Progenitor cell of endocrine pancreas (in vitro differentiated cells): ENCODE measurements around the gene SLC27A3. TPM values are rescaled to one million over a fixed set of nuclear protein-coding genes. Genes with fewer than 3 reads are reported as not detected.

Experiments
- DNase-seq: peaks from one replicate; pipeline ENCODE4 v3.0.0; 2021; ENCODE audit warnings: low spot score; ENCODE audit not compliant: unreplicated experiment
- H3K27ac Mint-ChIP-seq: 2 replicates; pipeline ENCODE4 v1.8.0; 2021; ENCODE audit warnings: mild to moderate bottlenecking, moderate library complexity, mixed read lengths
- H3K27me3 Mint-ChIP-seq: 2 replicates; pipeline ENCODE4 v1.8.0; 2021; ENCODE audit warnings: mixed read lengths
- H3K36me3 Mint-ChIP-seq: 2 replicates; pipeline ENCODE4 v1.8.0; 2022; ENCODE audit warnings: mixed read lengths; ENCODE audit not compliant: insufficient read depth
- H3K4me1 Mint-ChIP-seq: 2 replicates; pipeline ENCODE4 v1.8.0; 2021; ENCODE audit warnings: low read depth, mixed read lengths
- H3K4me3 Mint-ChIP-seq: 2 replicates; pipeline ENCODE4 v1.8.0; 2021; ENCODE audit warnings: low read depth, mild to moderate bottlenecking, moderate library complexity, mixed read lengths
- H3K9me3 Mint-ChIP-seq: 2 replicates; pipeline ENCODE4 v1.8.0; 2021; ENCODE audit warnings: low read depth, mixed read lengths
- CTCF ChIP-seq: fragments of 200-600 bp; sonication (generic); IDR thresholded peaks from one replicate; pipeline ENCODE4 v1.5.0; 2021; ENCODE audit warnings: antibody characterized with exemption, mild to moderate bottlenecking; ENCODE audit not compliant: unreplicated experiment
- total RNA-seq: library from RNA; stranded (reverse); gene quantifications from 2 replicates; pipeline ENCODE4 v1.2.1, GENCODE V29; 2021

Gene SLC27A3
- total RNA-seq, 1 donor from 2014 or later: 36.6 TPM

DNA sequence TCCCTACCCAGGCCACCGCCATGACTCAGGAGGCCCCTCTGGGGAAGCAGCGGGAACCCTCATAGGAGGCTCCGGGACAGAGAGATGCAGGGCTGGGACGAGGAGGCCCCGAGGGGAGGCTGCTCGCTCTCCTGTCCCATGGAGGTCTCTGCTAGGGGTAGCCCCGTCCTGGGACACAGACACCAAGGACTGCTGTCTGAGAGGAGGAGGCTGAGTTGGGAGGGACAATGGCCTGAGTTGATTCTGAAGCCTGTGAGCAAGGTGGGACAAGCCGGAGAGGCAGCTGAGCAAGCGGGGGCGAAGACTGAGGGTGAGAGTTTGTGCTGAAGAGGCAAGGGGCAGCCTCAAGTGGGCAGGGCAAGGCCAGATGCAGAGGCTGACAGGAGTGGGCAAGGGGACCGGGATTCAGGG is 17.4 kb downstream of the SLC27A3 start:
- no peak for DNase-seq
- Mint-ChIP-seq H3K27me3 (peaks cover 10% of the 10 kb centered on the region), H3K36me3 (no peaks in the 10 kb centered on the region), H3K9me3 (no peaks in the 10 kb centered on the region), H3K4me1 (peaks cover 13% of the 10 kb centered on the region), H3K27ac (peak overlapping the region; percentile 24), H3K4me3 (no peak overlapping the region)
- no peak for TF ChIP-seq CTCF

GRCh38 chr1:153793261-153793972 is 18.2 kb downstream of the SLC27A3 start:
- no peaks in the 10 kb centered on the region for H3K9me3 Mint-ChIP-seq
- H3K27me3 Mint-ChIP-seq: peaks cover 10% of the 10 kb centered on the region

DNA sequence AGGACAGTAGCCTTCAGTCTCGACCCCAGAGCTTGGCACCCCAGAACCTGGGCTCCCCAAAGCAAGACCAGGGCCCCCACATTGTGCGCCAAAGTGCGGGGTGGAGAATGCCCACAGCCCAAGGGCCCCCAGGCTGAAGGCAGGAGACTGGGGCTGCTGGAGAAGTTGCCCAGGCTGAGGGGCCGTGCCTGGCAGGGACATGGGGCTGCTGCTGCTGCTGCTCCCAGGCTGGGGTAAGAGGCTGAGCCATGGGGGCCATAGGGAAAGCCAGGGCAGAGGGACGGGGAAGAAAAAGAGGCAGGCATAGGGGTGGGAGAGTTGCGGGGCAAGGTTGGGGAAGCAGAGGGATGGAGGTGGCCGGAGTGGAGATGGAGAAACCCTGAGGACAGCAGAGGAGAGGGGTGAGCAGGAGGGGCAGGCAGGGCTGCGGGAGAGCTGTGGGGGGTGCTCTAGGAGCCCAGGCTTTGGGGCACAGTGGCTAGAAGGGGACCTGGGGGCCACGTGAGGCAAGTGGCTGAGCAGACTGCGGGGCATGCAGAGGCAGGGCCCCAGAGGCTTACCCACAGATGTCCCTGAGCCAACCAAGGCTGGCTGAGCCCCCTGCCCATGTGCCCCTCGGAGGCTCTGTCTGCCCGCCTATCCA is 18.9 kb downstream of the SLC27A3 start:
- Mint-ChIP-seq H3K4me1 (peaks cover 9% of the 10 kb centered on the region), H3K4me3 (no peak overlapping the region), H3K9me3 (no peaks in the 10 kb centered on the region), H3K27ac (no peak overlapping the region), H3K36me3 (no peaks in the 10 kb centered on the region), H3K27me3 (peaks cover 7% of the 10 kb centered on the region)
- DNase-seq: no peak
- no peak for TF ChIP-seq CTCF

More at GRCh38 chr1:153793261-153793972, 18.2 kb downstream of the SLC27A3 start:
- no peak overlapping the region for H3K27ac Mint-ChIP-seq
- TF ChIP-seq CTCF: no peak
- peaks cover 9% of the 10 kb centered on the region for H3K4me1 Mint-ChIP-seq
- DNase-seq: no peak
- H3K36me3 Mint-ChIP-seq: no peaks in the 10 kb centered on the region
- H3K4me3 Mint-ChIP-seq: no peak overlapping the region

DNA sequence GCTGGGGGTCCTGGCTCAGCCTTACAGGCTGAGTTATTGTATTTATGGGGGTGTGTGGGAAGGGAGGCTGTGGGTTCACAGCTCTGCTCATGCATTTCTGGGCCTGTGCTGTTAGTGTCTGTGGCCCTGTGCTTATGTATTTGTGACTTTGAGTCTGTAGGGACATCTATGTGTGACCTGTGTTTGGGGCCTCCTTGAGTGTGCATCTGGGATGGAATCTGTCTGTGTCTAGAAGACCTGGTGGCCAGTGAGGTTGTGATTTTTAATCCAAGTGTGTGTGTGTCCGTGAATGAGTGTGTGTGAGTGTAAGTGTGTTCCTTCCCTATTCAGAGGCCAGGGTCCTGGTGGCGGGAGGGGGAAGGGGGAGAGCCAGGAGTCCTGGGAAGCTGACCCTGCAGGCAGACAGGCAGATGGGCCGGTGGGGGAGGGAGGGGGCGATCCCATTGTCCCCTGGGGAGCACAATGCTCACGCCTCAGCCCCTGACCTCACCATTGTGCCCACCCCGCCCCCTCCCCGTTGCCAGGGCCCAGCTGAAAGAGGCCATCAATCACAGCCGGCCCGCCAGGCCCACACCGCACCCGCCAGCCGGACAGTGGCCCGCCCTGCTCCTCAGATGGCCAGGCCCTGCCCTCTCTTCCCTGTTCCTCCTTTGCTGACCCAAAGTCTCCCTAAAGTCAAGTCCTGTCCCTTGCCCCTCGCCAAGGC is 19.6 kb downstream of the SLC27A3 start:
- Mint-ChIP-seq H3K4me1 (peaks cover 9% of the 10 kb centered on the region), H3K4me3 (peak overlapping the region; percentile 8), H3K27me3 (peaks cover 7% of the 10 kb centered on the region), H3K9me3 (no peaks in the 10 kb centered on the region), H3K27ac (peak overlapping the region; percentile 94), H3K36me3 (no peaks in the 10 kb centered on the region)
- DNase-seq: no peak
- no peak for TF ChIP-seq CTCF

DNA sequence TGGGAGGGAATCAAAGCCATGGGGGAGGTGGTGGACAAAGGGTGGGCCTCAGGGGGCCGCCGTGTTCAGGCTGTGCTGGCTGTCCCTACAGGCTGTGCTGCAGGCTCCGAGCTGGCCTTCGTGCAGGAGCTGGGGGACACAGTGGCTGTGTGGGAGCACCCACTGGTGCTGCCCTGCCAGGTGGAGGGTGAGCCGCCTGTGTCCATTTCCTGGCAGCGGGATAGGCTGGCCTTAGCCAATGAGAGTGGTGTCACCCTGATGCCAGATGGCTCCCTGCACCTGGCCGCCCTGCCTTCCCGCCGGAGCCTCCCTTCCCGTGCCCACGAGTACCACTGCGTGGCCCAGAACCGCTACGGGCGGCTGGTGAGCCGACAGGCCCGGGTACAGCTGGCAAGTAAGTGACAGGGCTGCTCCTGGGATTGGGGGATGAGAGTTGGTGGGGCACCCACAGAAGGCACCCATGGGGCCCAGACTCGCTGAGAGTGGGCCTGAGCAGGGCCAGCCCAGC is 20.2 kb downstream of the SLC27A3 start:
- no peak for DNase-seq
- Mint-ChIP-seq H3K27ac (peak overlapping the region; percentile 79), H3K36me3 (no peaks in the 10 kb centered on the region), H3K4me1 (peaks cover 9% of the 10 kb centered on the region), H3K27me3 (peaks cover under 1% of the 10 kb centered on the region), H3K4me3 (no peak overlapping the region), H3K9me3 (no peaks in the 10 kb centered on the region)
- no peak for TF ChIP-seq CTCF
